Endothelial cell of umbilical vein (primary cell): ENCODE results near the gene KCNMA1. TPM values are rescaled to one million over a fixed set of nuclear protein-coding genes. Genes with fewer than 3 reads are reported as not detected.

Experiments used
- BruUV-seq: library from RNA; stranded (reverse); fragments of 400-500 nt; replicated peaks from 2 replicates; lab custom pipeline; 2021; lab: Mats Ljungman, UMichigan
- CTCF ChIA-PET: fragments of 300-600, 350-600 bp; sonication (Branson Sonifier 250); formaldehyde crosslinking; loops from one replicate; lab custom pipeline; 2021; ENCODE audit warnings: antibody characterized with exemption, inconsistent platforms; lab: Charles Lee
- POLR2A ChIA-PET: fragments of 300-600, 350-600 bp; sonication (Branson Sonifier 250); formaldehyde crosslinking; loops from one replicate; lab custom pipeline; 2021; ENCODE audit warnings: antibody characterized with exemption, inconsistent platforms; lab: Charles Lee
- DNase-seq: peaks from one replicate; pipeline ENCODE4 v3.0.0-alpha.2; 2011; ENCODE audit warnings: low read depth, low spot score
- FAIRE-seq: peaks from 2 replicates; lab custom pipeline; 2011; peaks lifted over from hg19 to GRCh38; lab: Jason Lieb, UNC
- H2AFZ ChIP-seq: 2 replicates; pipeline ENCODE4 v1.6.0; 2012; ENCODE audit warnings: low read depth, low read length, control low read depth, inconsistent platforms
- H3K27ac ChIP-seq: 2 replicates; pipeline ENCODE4 v1.5.1; 2011; ENCODE audit warnings: low read depth, mild to moderate bottlenecking, control low read depth, low read length, moderate library complexity; ENCODE audit not compliant: insufficient read depth
- H3K27me3 ChIP-seq, 2 experiments: 2 replicates each; pipeline versions ENCODE4 v1.6.0 to v1.6.1; 2011; ENCODE audit warnings: low read length in 2 of 2, mixed read lengths in 1 of 2; ENCODE audit not compliant: control insufficient read depth in 2 of 2, insufficient read depth in 2 of 2
- H3K36me3 ChIP-seq, 2 experiments: 2 replicates in 1 of 2; 3 replicates in 1 of 2; pipeline ENCODE4 v1.5.1; 2011; ENCODE audit warnings: low read length in 2 of 2, mild to moderate bottlenecking in 1 of 2, moderate library complexity in 1 of 2; ENCODE audit not compliant: control insufficient read depth in 2 of 2, insufficient read depth in 2 of 2; ENCODE audit errors: extremely low read depth in 1 of 2
- H3K4me1 ChIP-seq: 3 replicates; pipeline ENCODE4 v1.5.1; 2011; ENCODE audit warnings: mild to moderate bottlenecking, low read length; ENCODE audit not compliant: control insufficient read depth, insufficient read depth; ENCODE audit errors: extremely low read depth
- H3K4me2 ChIP-seq: 2 replicates; pipeline ENCODE4 v1.6.1; 2011; ENCODE audit warnings: low read length, control low read depth, mixed read lengths; ENCODE audit not compliant: insufficient read depth
- H3K4me3 ChIP-seq, 3 experiments: fragments of 200-600 bp in 1 of 3; sonication (generic), shearing (Covaris generic) in 1 of 3; replicated peaks in 1 of 3; 2 replicates each; pipeline ENCODE4 v1.5.1; 2011 to 2016; ENCODE audit warnings: control low read depth in 3 of 3, low read length in 3 of 3, mild to moderate bottlenecking in 2 of 3, inconsistent platforms in 1 of 3, low read depth in 1 of 3, moderate library complexity in 1 of 3; ENCODE audit not compliant: insufficient read depth in 1 of 3
- H3K79me2 ChIP-seq: 2 replicates; pipeline ENCODE4 v1.6.0; 2012; ENCODE audit warnings: low read length, inconsistent platforms; ENCODE audit not compliant: control insufficient read depth, insufficient read depth
- H3K9ac ChIP-seq: replicated peaks from 2 replicates; pipeline ENCODE3; 2011; ENCODE audit warnings: low read length, control low read depth; ENCODE audit not compliant: insufficient read depth; ENCODE audit errors: extremely low read depth
- H3K9me1 ChIP-seq: replicated peaks from 3 replicates; pipeline ENCODE4 v1.6.0; 2011; ENCODE audit warnings: mild to moderate bottlenecking, low read length; ENCODE audit not compliant: control insufficient read depth, insufficient read depth; ENCODE audit errors: extremely low read depth
- H3K9me3 ChIP-seq: replicated peaks from 2 replicates; pipeline ENCODE4 v1.5.1; 2012; ENCODE audit warnings: low read length, inconsistent platforms; ENCODE audit not compliant: control insufficient read depth, insufficient read depth
- H4K20me1 ChIP-seq: replicated peaks from 2 replicates; pipeline ENCODE3; 2011; ENCODE audit warnings: mild to moderate bottlenecking, low read length; ENCODE audit not compliant: control insufficient read depth, insufficient read depth; ENCODE audit errors: extremely low read depth
- CTCF ChIP-seq, 2 donors: IDR thresholded peaks; 1 replicate in 1 of 2; 2 replicates in 1 of 2; pipeline ENCODE4 v1.5.1; 2011; ENCODE audit warnings: low read length in 2 of 2, mild to moderate bottlenecking in 2 of 2, moderate library complexity in 2 of 2, control low read depth in 1 of 2, inconsistent platforms in 1 of 2, low read depth in 1 of 2; ENCODE audit not compliant: insufficient read depth in 1 of 2; ENCODE audit errors: extremely low read depth in 1 of 2
- FOS ChIP-seq: IDR thresholded peaks from 2 replicates; pipeline ENCODE4 v1.6.1; 2011; ENCODE audit warnings: mild to moderate bottlenecking, low read length, moderate library complexity, borderline replicate concordance; ENCODE audit not compliant: insufficient read depth
- GATA2 ChIP-seq: IDR thresholded peaks from 2 replicates; pipeline ENCODE4 v1.7.0; 2011; ENCODE audit warnings: low read depth, mild to moderate bottlenecking, moderate library complexity, mixed read lengths, low read length; ENCODE audit not compliant: insufficient read length, insufficient read depth
- JUN ChIP-seq: IDR thresholded peaks from 2 replicates; pipeline ENCODE4 v1.6.1; 2011; ENCODE audit warnings: borderline replicate concordance, low read depth; ENCODE audit not compliant: insufficient read length, insufficient read depth
- MAX ChIP-seq: IDR thresholded peaks from 2 replicates; pipeline ENCODE4 v1.6.1; 2011; ENCODE audit not compliant: insufficient read depth, insufficient read length
- MYC ChIP-seq: IDR thresholded peaks from one replicate; pipeline ENCODE4 v1.6.1; 2011; ENCODE audit warnings: mild to moderate bottlenecking, low read depth, low read length
- POLR2A ChIP-seq: IDR thresholded peaks from 2 replicates; pipeline ENCODE4 v1.6.1; 2012; ENCODE audit warnings: low read depth, mild to moderate bottlenecking, control low read depth, low read length
- dilution Hi-C: fragments of 300-500 bp; cut with MboI; formaldehyde crosslinking; loops from one replicate; pipeline ENCODE4 v1.15.0; 2019; ENCODE audit warnings: low sequenced_read_pairs; ENCODE audit not compliant: extremely low pct_ligation_motif_present
- intact Hi-C: fragments of 100-400 bp; cut with micrococcal nuclease; formaldehyde crosslinking; loops from one replicate; pipeline ENCODE4 v1.10.0; 2022
- polyA plus RNA-seq, 4 experiments: library from polyadenylated mRNA; depleted of rRNA in 3 of 4; stranded (reverse) in 3 of 4; unstranded in 1 of 4; fragments of >200 nt; gene quantifications; 2 replicates each; pipeline versions ENCODE4 v1.2.1 to v1.2.3, GENCODE V29; 2011 to 2012; ENCODE audit warnings: missing spikeins in 1 of 4
- total RNA-seq: library from RNA; stranded (reverse); gene quantifications from 2 replicates; pipeline ENCODE4 v1.2.3, GENCODE V29; 2021

The KCNMA1 gene
- total and polyA plus RNA-seq, 2 donors (not counting 3 experiments of a cell fraction or from before 2014, with no cell fraction given): 0.10 to 0.82 TPM

- Histone ChIP-seq H3K4me2 (no peak overlapping the region), H3K9me3 (no peaks in the 10 kb centered on the region), H3K36me3 (no peaks in the 10 kb centered on the region), H3K4me3 (no peak overlapping the region), H3K9me1 (no peaks in the 10 kb centered on the region), H3K79me2 (no peaks in the 10 kb centered on the region), H3K9ac (no peak overlapping the region), H4K20me1 (no peaks in the 10 kb centered on the region), H3K27ac (no peak overlapping the region), H2AFZ (no peak overlapping the region), H3K4me1 (peaks cover 9% of the 10 kb centered on the region), H3K27me3 (no peaks in the 10 kb centered on the region)
- intact Hi-C loops (no loop called here), dilution Hi-C loops (no loop called here)
- no peak for DNase-seq
- no TSS peak for BruUV-seq
- TF ChIP-seq JUN (no peak), MAX (no peak), CTCF (IDR thresholded peaks at IDR 0.05; ENCODE audit: extremely low read depth in 1 of 2, insufficient read depth in 1 of 2, low read depth in 1 of 2, low read length in 2 of 2) (no peak), GATA2 (no peak), MYC (no peak), FOS (no peak), POLR2A (no peak)
- FAIRE-seq: no peak
- ChIA-PET POLR2A (no interaction called here), CTCF (interaction anchor here (1.2 to 1.4 kb wide), 2 partner anchors 9 to 11 kb away, joined by 4 read pairs; no protein-coding TSS in a partner anchor)
Measured at GRCh38 chr10:77371421-77371820, 266.2 kb downstream of the KCNMA1 start.
